Ramos (cell line): ENCODE data around the gene CFLAR.
"Not testable (repeated sequence)": the region's sequence is repeated elsewhere in the genome, so short reads cannot be mapped to it uniquely, and the experiment has no call there.

Experiments used
- in situ Hi-C: fragments of 300-500 bp; cut with MboI; formaldehyde crosslinking; loops from one replicate; pipeline ENCODE4 v1.14.3; 2022; ENCODE audit warnings: low sequenced_read_pairs; ENCODE audit not compliant: unreplicated experiment

The CFLAR gene

GRCh38 chr2:201116115-201116958 is at the start of gene CFLAR:
Gene CFLAR, plus strand, starts transcription at chr2:201116164. Its CDS starts 13,702 bp downstream, at chr2:201129866.
- in situ Hi-C loops = no loop called here

GRCh38 chr2:201070948-201071478 is 45.0 kb upstream of the CFLAR start:
- in situ Hi-C loops = no loop called here

GRCh38 chr2:201071479-201072200 is 44.3 kb upstream of the CFLAR start, which contains the start of the genes HYCC2 and NDUFB3:
Gene HYCC2, minus strand, starts transcription at chr2:201071671. Its CDS starts 47,662 bp downstream, at chr2:201024009.
Gene NDUFB3, plus strand, starts transcription at chr2:201072001. Its CDS starts 6,882 bp downstream, at chr2:201078883.
- in situ Hi-C loops = no loop called here

- in situ Hi-C loops = no loop called here
Measured at GRCh38 chr2:201072201-201072530, 43.8 kb upstream of the CFLAR start.

- in situ Hi-C loops = no loop called here
Measured at GRCh38 chr2:201073071-201073470, 42.9 kb upstream of the CFLAR start.

GRCh38 chr2:201074996-201075395 is 41.0 kb upstream of the CFLAR start:
- in situ Hi-C loops = no loop called here

GRCh38 chr2:201084863-201085262 is 31.1 kb upstream of the CFLAR start:
- in situ Hi-C loops = no loop called here

GRCh38 chr2:201090574-201090973 is 25.4 kb upstream of the CFLAR start:
- in situ Hi-C loops = no loop called here

GRCh38 chr2:201093573-201093972 is 22.4 kb upstream of the CFLAR start:
- in situ Hi-C loops = no loop called here

- in situ Hi-C loops = no loop called here
Measured at GRCh38 chr2:201100497-201100896, 15.5 kb upstream of the CFLAR start.

GRCh38 chr2:201105759-201106158 is 10.2 kb upstream of the CFLAR start:
- in situ Hi-C loops = no loop called here

GRCh38 chr2:201107624-201108023 is 8.3 kb upstream of the CFLAR start:
- in situ Hi-C loops = no loop called here

- in situ Hi-C loops = no loop called here
Measured at GRCh38 chr2:201108341-201108740, 7.6 kb upstream of the CFLAR start.

GRCh38 chr2:201109186-201109585 is 6.8 kb upstream of the CFLAR start:
- in situ Hi-C loops = no loop called here

GRCh38 chr2:201110615-201111014 is 5.3 kb upstream of the CFLAR start:
- in situ Hi-C loops = no loop called here

GRCh38 chr2:201111096-201111495 is 4.9 kb upstream of the CFLAR start:
- in situ Hi-C loops = no loop called here

GRCh38 chr2:201114350-201114749 is 1.6 kb upstream of the CFLAR start:
- in situ Hi-C loops = no loop called here

GRCh38 chr2:201114846-201115245 is 1.1 kb upstream of the CFLAR start:
- in situ Hi-C loops = no loop called here

GRCh38 chr2:201116959-201117734 is 1.2 kb downstream of the CFLAR start:
- in situ Hi-C loops = no loop called here

GRCh38 chr2:201117735-201118094 is 1.8 kb downstream of the CFLAR start:
- in situ Hi-C loops = not testable (repeated sequence)
